Activated CD4-positive, alpha-beta memory T cell treated with anti-CD3 and anti-CD28 coated beads for 36 hours (primary cell): ENCODE data around the gene CSNK1G1. TPM values are rescaled to one million over a fixed set of nuclear protein-coding genes. Genes with fewer than 3 reads are reported as not detected.
"Not testable (repeated sequence)": the region's sequence is repeated elsewhere in the genome, so short reads cannot be mapped to it uniquely, and the experiment has no call there.

Experiments
- CTCF ChIA-PET: fragments of 350-600 bp; sonication (Branson Sonifier 250); formaldehyde crosslinking; loops from one replicate; lab custom pipeline; 2021; ENCODE audit warnings: antibody characterized with exemption, inconsistent platforms; lab: Charles Lee
- POLR2A ChIA-PET: fragments of 350-600 bp; sonication (Branson Sonifier 250); formaldehyde crosslinking; loops from one replicate; lab custom pipeline; 2021; ENCODE audit warnings: antibody characterized with exemption; lab: Charles Lee
- DNase-seq: peaks from one replicate; pipeline ENCODE4 v3.0.0-alpha.2; 2020
- H3K27ac Mint-ChIP-seq: one replicate; pipeline ENCODE4 v1.8.0; 2021; ENCODE audit warnings: mixed read lengths
- H3K27me3 Mint-ChIP-seq: one replicate; pipeline ENCODE4 v1.8.0; 2021; ENCODE audit warnings: mixed read lengths
- H3K36me3 Mint-ChIP-seq: one replicate; pipeline ENCODE4 v1.8.0; 2021; ENCODE audit warnings: mixed read lengths
- H3K4me1 Mint-ChIP-seq: one replicate; pipeline ENCODE4 v1.8.0; 2021; ENCODE audit warnings: low read depth, mixed read lengths
- H3K4me3 Mint-ChIP-seq: one replicate; pipeline ENCODE4 v1.8.0; 2021; ENCODE audit warnings: mild to moderate bottlenecking, mixed read lengths
- H3K9me3 Mint-ChIP-seq: one replicate; pipeline ENCODE4 v1.8.0; 2021; ENCODE audit warnings: mixed read lengths
- intact Hi-C: fragments of 100-400 bp; cut with micrococcal nuclease; formaldehyde crosslinking; loops from one replicate; pipeline ENCODE4 v1.15.1; 2023
- total RNA-seq, 2 experiments: library from RNA; stranded (reverse); gene quantifications; one replicate each; pipeline ENCODE4 v1.2.3, GENCODE V29; 2021

The CSNK1G1 gene
- total RNA-seq, 2 experiments from 2014 or later, result 17.5 to 20.9 TPM

- CTCF ChIA-PET, result interaction anchor here (1.7 kb wide), 1 partner anchor 495 kb away, joined by 5 read pairs; no protein-coding TSS in a partner anchor
- no peak for DNase-seq
- peaks cover 21% of the 10 kb centered on the region for H3K4me1 Mint-ChIP-seq
- intact Hi-C loops, result no loop called here
- no peaks in the 10 kb centered on the region for H3K36me3 Mint-ChIP-seq
- POLR2A ChIA-PET, result interaction anchor here (1.5 kb wide), 1 partner anchor 11 kb away, joined by 5 read pairs; no protein-coding TSS in a partner anchor
- no peaks in the 10 kb centered on the region for H3K9me3 Mint-ChIP-seq
- H3K27me3 Mint-ChIP-seq, result no peaks in the 10 kb centered on the region
- H3K27ac Mint-ChIP-seq, result no peak overlapping the region
- no peak overlapping the region for H3K4me3 Mint-ChIP-seq
These were observed 122.7 kb downstream of the CSNK1G1 start for GRCh38 chr15:64233299-64233698.

- ChIA-PET CTCF (no interaction called here), POLR2A (no interaction called here)
- DNase-seq, result no peak
- intact Hi-C loops, result no loop called here
- H3K9me3 Mint-ChIP-seq, result no peaks in the 10 kb centered on the region
- peaks cover under 1% of the 10 kb centered on the region for H3K36me3 Mint-ChIP-seq
- H3K4me1 Mint-ChIP-seq, result peaks cover 14% of the 10 kb centered on the region
- no peak overlapping the region for H3K4me3 Mint-ChIP-seq
- H3K27ac Mint-ChIP-seq, result no peak overlapping the region
- no peaks in the 10 kb centered on the region for H3K27me3 Mint-ChIP-seq
These were observed 123.6 kb downstream of the CSNK1G1 start for GRCh38 chr15:64232400-64232799.

- POLR2A ChIA-PET, result interaction anchor here (0.6 kb wide), 1 partner anchor 1460 kb away, joined by 3 read pairs; no protein-coding TSS in a partner anchor
- peaks cover 3% of the 10 kb centered on the region for H3K9me3 Mint-ChIP-seq
- H3K4me3 Mint-ChIP-seq, result no peak overlapping the region
- no peak overlapping the region for H3K27ac Mint-ChIP-seq
- intact Hi-C loops, result no loop called here
- DNase-seq, result no peak
- H3K36me3 Mint-ChIP-seq, result peaks cover 6% of the 10 kb centered on the region
- peaks cover 6% of the 10 kb centered on the region for H3K4me1 Mint-ChIP-seq
- no peaks in the 10 kb centered on the region for H3K27me3 Mint-ChIP-seq
- CTCF ChIA-PET, result interaction anchor here (0.7 kb wide), 1 partner anchor 12 kb away, joined by 3 read pairs; no protein-coding TSS in a partner anchor
These were observed 126.7 kb downstream of the CSNK1G1 start for GRCh38 chr15:64229129-64229724.

- Mint-ChIP-seq H3K27me3 (no peaks in the 10 kb centered on the region), H3K36me3 (peaks cover 10% of the 10 kb centered on the region), H3K9me3 (peaks cover 6% of the 10 kb centered on the region), H3K27ac (no peak overlapping the region), H3K4me3 (no peak overlapping the region), H3K4me1 (peaks cover 27% of the 10 kb centered on the region)
- ChIA-PET CTCF (no interaction called here), POLR2A (no interaction called here)
- DNase-seq, result no peak
- intact Hi-C loops, result no loop called here
These were observed 130.2 kb downstream of the CSNK1G1 start for GRCh38 chr15:64225804-64226203.

GRCh38 chr15:64224511-64224910 is 131.5 kb downstream of the CSNK1G1 start:
- peaks cover 26% of the 10 kb centered on the region for H3K4me1 Mint-ChIP-seq
- POLR2A ChIA-PET, result no interaction called here
- CTCF ChIA-PET, result no interaction called here

GRCh38 chr15:64223882-64224281 is 132.1 kb downstream of the CSNK1G1 start:
- H3K9me3 Mint-ChIP-seq, result peaks cover 6% of the 10 kb centered on the region
- CTCF ChIA-PET, result no interaction called here

More at GRCh38 chr15:64224511-64224910, 131.5 kb downstream of the CSNK1G1 start:
- Mint-ChIP-seq H3K4me3 (no peak overlapping the region), H3K27ac (no peak overlapping the region), H3K27me3 (no peaks in the 10 kb centered on the region), H3K36me3 (peaks cover 10% of the 10 kb centered on the region), H3K9me3 (peaks cover 6% of the 10 kb centered on the region)
- intact Hi-C loops, result no loop called here
- DNase-seq, result no peak

GRCh38 chr15:64222573-64223366 is 133.2 kb downstream of the CSNK1G1 start:
- peaks cover 10% of the 10 kb centered on the region for H3K36me3 Mint-ChIP-seq
- H3K4me1 Mint-ChIP-seq, result peaks cover 21% of the 10 kb centered on the region
- intact Hi-C loops, result loop anchor here (1.0 to 2.0 kb wide), 2 partner anchors 24 to 34 kb away; no protein-coding TSS in a partner anchor
- POLR2A ChIA-PET, result interaction anchor here (0.6 to 1.7 kb wide), 4 partner anchors 24 to 474 kb away, joined by 3 to 14 read pairs (median 6); no protein-coding TSS in a partner anchor
- H3K9me3 Mint-ChIP-seq, result peaks cover 6% of the 10 kb centered on the region
- H3K27me3 Mint-ChIP-seq, result no peaks in the 10 kb centered on the region
- no peak for DNase-seq
- H3K4me3 Mint-ChIP-seq, result no peak overlapping the region
- H3K27ac Mint-ChIP-seq, result no peak overlapping the region
- CTCF ChIA-PET, result interaction anchor here (0.5 kb wide), 1 partner anchor 173 kb away, joined by 3 read pairs; no protein-coding TSS in a partner anchor

More at GRCh38 chr15:64223882-64224281, 132.1 kb downstream of the CSNK1G1 start:
- Mint-ChIP-seq H3K27me3 (no peaks in the 10 kb centered on the region), H3K36me3 (peaks cover 10% of the 10 kb centered on the region), H3K4me1 (peaks cover 21% of the 10 kb centered on the region), H3K4me3 (no peak overlapping the region), H3K27ac (no peak overlapping the region)
- no peak for DNase-seq
- intact Hi-C loops, result loop anchor here (2.0 kb wide), 1 partner anchor 23 kb away; no protein-coding TSS in a partner anchor
- POLR2A ChIA-PET, result no interaction called here

GRCh38 chr15:64221911-64222310 is 134.1 kb downstream of the CSNK1G1 start:
- H3K36me3 Mint-ChIP-seq, H3K27me3 Mint-ChIP-seq, DNase-seq, H3K27ac Mint-ChIP-seq, H3K9me3 Mint-ChIP-seq, H3K4me3 Mint-ChIP-seq: not testable (repeated sequence)
- ChIA-PET CTCF (interaction anchor here (0.9 kb wide), 1 partner anchor 12 kb away, joined by 4 read pairs; no protein-coding TSS in a partner anchor), POLR2A (interaction anchor here (0.6 to 1.7 kb wide), 3 partner anchors 25 to 475 kb away, joined by 3 to 14 read pairs (median 8); no protein-coding TSS in a partner anchor)
- intact Hi-C loops, result loop anchor here (1.0 to 2.0 kb wide), 2 partner anchors 25 to 34 kb away; no protein-coding TSS in a partner anchor
- H3K4me1 Mint-ChIP-seq, result peaks cover 21% of the 10 kb centered on the region

- intact Hi-C loops, H3K27me3 Mint-ChIP-seq, H3K4me3 Mint-ChIP-seq, POLR2A ChIA-PET, H3K27ac Mint-ChIP-seq, H3K9me3 Mint-ChIP-seq, H3K36me3 Mint-ChIP-seq, H3K4me1 Mint-ChIP-seq, DNase-seq: not testable (repeated sequence)
- CTCF ChIA-PET, result interaction anchor here (0.6 to 0.7 kb wide), 2 partner anchors 12 to 20 kb away, joined by 3 read pairs; no protein-coding TSS in a partner anchor
These were observed 138.6 kb downstream of the CSNK1G1 start for GRCh38 chr15:64217429-64217750.

- Mint-ChIP-seq H3K27ac (no peak overlapping the region), H3K4me3 (no peak overlapping the region), H3K4me1 (peaks cover 4% of the 10 kb centered on the region), H3K27me3 (no peaks in the 10 kb centered on the region), H3K36me3 (peaks cover 6% of the 10 kb centered on the region), H3K9me3 (peaks cover 1% of the 10 kb centered on the region)
- ChIA-PET CTCF (interaction anchor here (0.7 kb wide), 1 partner anchor 21 kb away, joined by 3 read pairs; no protein-coding TSS in a partner anchor), POLR2A (no interaction called here)
- intact Hi-C loops, result no loop called here
- no peak for DNase-seq
These were observed 139.1 kb downstream of the CSNK1G1 start for GRCh38 chr15:64216730-64217428.

GRCh38 chr15:64216196-64216595 is 139.8 kb downstream of the CSNK1G1 start:
- Mint-ChIP-seq H3K27ac (no peak overlapping the region), H3K9me3 (no peaks in the 10 kb centered on the region), H3K36me3 (peaks cover 5% of the 10 kb centered on the region), H3K4me3 (no peak overlapping the region), H3K27me3 (no peaks in the 10 kb centered on the region), H3K4me1 (no peaks in the 10 kb centered on the region)
- POLR2A ChIA-PET, result no interaction called here
- DNase-seq, result no peak
- CTCF ChIA-PET, result no interaction called here
- intact Hi-C loops, result no loop called here
